Activated CD4-positive, alpha-beta T cell treated with anti-CD3 and anti-CD28 coated beads, Interleukin-2, amount 10 ng/mL, durations not matched to agents 7 days and 5 days (primary cell): Measurements from ENCODE around the gene NOM1. TPM values are rescaled to one million over a fixed set of nuclear protein-coding genes. Genes with fewer than 3 reads are reported as not detected.
"Not testable (repeated sequence)": the region's sequence is repeated elsewhere in the genome, so short reads cannot be mapped to it uniquely, and the experiment has no call there.

Experiments used
- CTCF ChIA-PET: fragments of 350-600 bp; sonication (Branson Sonifier 250); formaldehyde crosslinking; loops from one replicate; lab custom pipeline; 2021; ENCODE audit warnings: antibody characterized with exemption; lab: Charles Lee
- POLR2A ChIA-PET: fragments of 350-600 bp; sonication (Branson Sonifier 250); formaldehyde crosslinking; loops from one replicate; lab custom pipeline; 2021; ENCODE audit warnings: antibody characterized with exemption; lab: Charles Lee
- DNase-seq: peaks from one replicate; pipeline ENCODE4 v3.0.0-alpha.2; 2020
- H3K27ac Mint-ChIP-seq: one replicate; pipeline ENCODE4 v1.8.0; 2021; ENCODE audit warnings: mild to moderate bottlenecking, moderate library complexity, mixed read lengths
- H3K27me3 Mint-ChIP-seq: one replicate; pipeline ENCODE4 v1.8.0; 2021; ENCODE audit warnings: mixed read lengths
- H3K36me3 Mint-ChIP-seq: one replicate; pipeline ENCODE4 v1.8.0; 2021; ENCODE audit warnings: low read depth, mixed read lengths
- H3K4me1 Mint-ChIP-seq: one replicate; pipeline ENCODE4 v1.8.0; 2021; ENCODE audit warnings: mixed read lengths
- H3K4me3 Mint-ChIP-seq: one replicate; pipeline ENCODE4 v1.8.0; 2021; ENCODE audit warnings: mild to moderate bottlenecking, moderate library complexity, mixed read lengths
- H3K9me3 Mint-ChIP-seq: one replicate; pipeline ENCODE4 v1.8.0; 2021; ENCODE audit warnings: mixed read lengths
- total RNA-seq, 2 experiments: library from RNA; stranded (reverse); gene quantifications; one replicate each; pipeline ENCODE4 v1.2.3, GENCODE V29; 2021

Gene NOM1, protein sequence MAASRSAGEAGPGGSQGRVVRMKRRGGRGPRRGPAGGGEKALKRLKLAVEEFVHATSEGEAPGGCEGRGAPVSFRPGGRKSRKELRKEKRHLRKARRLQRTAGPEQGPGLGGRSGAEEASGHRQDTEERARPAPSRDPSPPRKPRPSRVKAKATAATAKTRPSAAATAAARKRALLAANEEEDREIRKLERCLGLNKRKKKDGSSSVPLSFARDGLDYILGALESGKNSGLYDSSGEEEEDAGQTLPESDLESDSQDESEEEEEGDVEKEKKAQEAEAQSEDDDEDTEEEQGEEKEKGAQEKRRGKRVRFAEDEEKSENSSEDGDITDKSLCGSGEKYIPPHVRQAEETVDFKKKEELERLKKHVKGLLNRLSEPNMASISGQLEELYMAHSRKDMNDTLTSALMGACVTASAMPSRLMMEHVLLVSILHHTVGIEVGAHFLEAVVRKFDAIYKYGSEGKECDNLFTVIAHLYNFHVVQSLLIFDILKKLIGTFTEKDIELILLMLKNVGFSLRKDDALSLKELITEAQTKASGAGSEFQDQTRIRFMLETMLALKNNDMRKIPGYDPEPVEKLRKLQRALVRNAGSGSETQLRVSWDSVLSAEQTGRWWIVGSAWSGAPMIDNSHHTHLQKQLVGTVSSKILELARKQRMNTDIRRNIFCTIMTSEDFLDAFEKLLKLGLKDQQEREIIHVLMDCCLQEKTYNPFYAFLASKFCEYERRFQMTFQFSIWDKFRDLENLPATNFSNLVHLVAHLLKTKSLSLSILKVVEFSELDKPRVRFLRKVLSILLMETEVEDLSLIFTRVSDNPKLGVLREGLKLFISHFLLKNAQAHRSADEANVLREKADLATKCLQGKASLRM
- 10 to 100 TPM; 27.2 to 28.6 TPM for total RNA-seq

DNA sequence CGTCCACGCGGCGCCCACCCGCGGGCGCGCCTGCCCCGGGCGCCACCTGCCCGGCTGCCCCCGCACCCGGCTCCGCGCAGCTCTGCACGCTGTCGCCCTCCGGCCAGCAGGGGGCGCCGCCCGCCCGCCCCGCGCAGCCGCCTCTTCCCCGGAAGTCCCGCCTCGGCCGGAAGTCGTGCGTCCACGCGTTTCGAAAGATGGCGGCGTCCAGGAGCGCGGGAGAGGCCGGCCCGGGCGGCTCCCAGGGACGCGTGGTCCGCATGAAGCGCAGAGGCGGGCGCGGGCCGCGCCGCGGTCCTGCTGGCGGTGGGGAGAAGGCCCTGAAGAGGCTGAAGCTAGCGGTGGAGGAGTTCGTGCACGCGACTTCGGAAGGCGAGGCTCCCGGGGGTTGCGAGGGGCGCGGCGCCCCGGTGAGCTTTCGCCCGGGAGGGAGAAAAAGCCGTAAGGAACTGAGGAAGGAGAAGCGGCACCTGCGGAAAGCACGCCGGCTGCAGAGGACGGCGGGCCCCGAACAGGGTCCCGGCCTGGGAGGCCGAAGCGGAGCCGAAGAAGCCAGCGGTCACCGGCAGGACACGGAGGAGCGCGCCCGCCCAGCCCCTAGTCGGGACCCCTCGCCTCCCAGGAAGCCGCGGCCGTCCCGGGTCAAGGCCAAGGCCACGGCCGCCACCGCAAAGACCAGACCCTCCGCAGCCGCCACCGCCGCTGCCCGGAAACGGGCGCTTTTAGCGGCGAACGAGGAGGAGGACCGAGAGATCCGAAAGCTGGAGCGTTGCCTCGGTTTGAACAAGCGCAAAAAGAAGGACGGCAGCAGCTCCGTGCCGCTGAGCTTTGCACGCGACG is at the start of gene NOM1:
TSS of gene NOM1 (plus strand) at position 172 of the 840 bp plus-strand sequence. CDS start at position 198, 26 bp downstream.
- Mint-ChIP-seq H3K4me3 (peak within 1 kb of the TSS; percentile 92), H3K27ac (peak within 1 kb of the TSS; percentile 89), H3K27me3 (peaks cover 18% of the 10 kb centered on the region), H3K4me1 (peaks cover 31% of the 10 kb centered on the region), H3K9me3 (no peaks in the 10 kb centered on the region), H3K36me3 (peaks cover 29% of the 10 kb centered on the region)
- ChIA-PET POLR2A (interaction anchor here (0.5 kb wide), 1 partner anchor 1272 kb away, joined by 3 read pairs; no protein-coding TSS in a partner anchor), CTCF (interaction anchor here (0.6 to 2.8 kb wide), 24 partner anchors 9 to 1155 kb away, joined by 3 to 21 read pairs (median 5); partner anchors contain the start of gene LMBR1)
- DNase-seq = peak; percentile 90

- DNase-seq, H3K36me3 Mint-ChIP-seq, POLR2A ChIA-PET, H3K9me3 Mint-ChIP-seq, H3K4me3 Mint-ChIP-seq, H3K27ac Mint-ChIP-seq: not testable (repeated sequence)
- H3K27me3 Mint-ChIP-seq = peaks cover 11% of the 10 kb centered on the region
- CTCF ChIA-PET = interaction anchor here (0.6 to 1.4 kb wide), 2 partner anchors 49 to 392 kb away, joined by 3 read pairs; no protein-coding TSS in a partner anchor
- H3K4me1 Mint-ChIP-seq = peaks cover 33% of the 10 kb centered on the region
These were observed 49.4 kb upstream of the NOM1 start for GRCh38 chr7:156900093-156900492.

- H3K9me3 Mint-ChIP-seq = peaks cover 2% of the 10 kb centered on the region
- ChIA-PET POLR2A (no interaction called here), CTCF (interaction anchor here (1.3 to 1.7 kb wide), 2 partner anchors 10 to 12 kb away, joined by 3 to 9 read pairs; partner anchors contain the start of gene LMBR1)
- H3K27ac Mint-ChIP-seq = peak overlapping the region; percentile 39
- no peak overlapping the region for H3K4me3 Mint-ChIP-seq
- peaks cover 11% of the 10 kb centered on the region for H3K27me3 Mint-ChIP-seq
- DNase-seq = peak; percentile 37
- no peaks in the 10 kb centered on the region for H3K36me3 Mint-ChIP-seq
- peaks cover 11% of the 10 kb centered on the region for H3K4me1 Mint-ChIP-seq
These were observed 46.1 kb upstream of the NOM1 start for GRCh38 chr7:156903232-156903909.

DNA sequence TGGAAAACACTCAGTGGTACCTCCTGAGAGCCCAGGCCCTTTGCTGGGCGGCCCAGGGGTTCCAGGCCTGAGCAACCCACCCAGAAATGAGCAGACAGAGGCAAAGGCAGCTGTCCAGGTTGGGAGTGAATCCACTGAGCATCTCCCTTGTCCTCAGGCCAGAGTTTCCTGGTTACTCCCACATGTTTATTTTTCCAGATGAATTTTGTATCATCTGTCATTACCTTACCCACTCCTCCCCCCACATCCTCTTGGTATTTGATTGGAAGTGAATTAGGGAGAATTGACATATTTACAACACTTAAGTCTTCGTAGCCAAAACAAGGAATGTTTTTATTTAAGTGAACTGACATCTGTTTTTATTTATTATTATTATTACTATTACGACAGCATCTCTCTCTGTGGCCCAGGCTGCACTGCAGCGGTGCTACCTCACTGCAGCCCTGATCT is 43.3 kb upstream of the NOM1 start:
- ChIA-PET CTCF (interaction anchor here (0.6 to 1.7 kb wide), 4 partner anchors 13 to 344 kb away, joined by 3 to 5 read pairs (median 4); partner anchors contain the start of genes LMBR1 and NOM1), POLR2A (no interaction called here)
- Mint-ChIP-seq H3K9me3 (no peaks in the 10 kb centered on the region), H3K27ac (no peak overlapping the region), H3K36me3 (peaks cover 2% of the 10 kb centered on the region), H3K4me1 (peaks cover 16% of the 10 kb centered on the region), H3K4me3 (no peak overlapping the region), H3K27me3 (peaks cover 6% of the 10 kb centered on the region)
- DNase-seq = no peak

- no peak for DNase-seq
- Mint-ChIP-seq H3K4me3 (no peak overlapping the region), H3K4me1 (peaks cover 16% of the 10 kb centered on the region), H3K27me3 (peaks cover 10% of the 10 kb centered on the region), H3K27ac (no peak overlapping the region), H3K9me3 (no peaks in the 10 kb centered on the region), H3K36me3 (peaks cover 6% of the 10 kb centered on the region)
- CTCF ChIA-PET = no interaction called here
- POLR2A ChIA-PET = no interaction called here
These were observed 41.9 kb upstream of the NOM1 start for GRCh38 chr7:156907656-156908055.

- H3K36me3 Mint-ChIP-seq, CTCF ChIA-PET, DNase-seq, H3K4me3 Mint-ChIP-seq, H3K27ac Mint-ChIP-seq, H3K4me1 Mint-ChIP-seq, H3K9me3 Mint-ChIP-seq, POLR2A ChIA-PET: not testable (repeated sequence)
- peaks cover 18% of the 10 kb centered on the region for H3K27me3 Mint-ChIP-seq
These were observed 39.8 kb upstream of the NOM1 start for GRCh38 chr7:156909574-156910252.

- no peak for DNase-seq
- Mint-ChIP-seq H3K4me3 (no peak overlapping the region), H3K36me3 (peaks cover 2% of the 10 kb centered on the region), H3K9me3 (no peaks in the 10 kb centered on the region), H3K4me1 (peaks cover 29% of the 10 kb centered on the region), H3K27me3 (peaks cover 29% of the 10 kb centered on the region), H3K27ac (no peak overlapping the region)
- POLR2A ChIA-PET = no interaction called here
- CTCF ChIA-PET = no interaction called here
These were observed 30.9 kb upstream of the NOM1 start for GRCh38 chr7:156918635-156919034.

DNA sequence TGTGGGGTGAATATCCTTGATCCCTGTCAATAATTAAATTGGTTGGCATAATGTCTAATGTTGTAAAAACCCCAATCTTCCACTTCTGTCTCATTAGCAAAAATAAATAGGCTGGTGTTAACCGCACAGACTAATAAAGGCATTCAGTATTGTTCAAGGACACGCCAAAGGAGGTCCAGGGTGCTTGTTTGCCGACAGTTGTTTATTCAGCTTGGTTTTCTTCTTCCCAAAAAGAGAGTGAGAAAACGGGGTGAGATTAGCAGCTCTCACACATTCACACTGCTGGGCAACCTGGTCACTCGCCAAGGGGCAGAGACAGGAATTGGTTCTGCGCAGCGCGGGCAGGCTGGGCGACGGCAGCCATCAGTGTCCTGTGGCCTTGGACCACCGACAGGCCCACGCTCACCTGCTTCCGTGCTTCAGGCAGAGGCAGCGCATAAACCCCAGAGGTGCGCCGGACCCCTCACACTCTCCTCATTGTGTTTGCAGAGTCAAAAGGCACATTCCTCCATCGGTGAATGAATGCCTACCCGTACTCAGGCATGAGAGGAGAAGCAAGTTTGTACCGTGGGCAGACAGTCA is 30.3 kb upstream of the NOM1 start:
- CTCF ChIA-PET = interaction anchor here (1.9 kb wide), 1 partner anchor 11 kb away, joined by 6 read pairs; no protein-coding TSS in a partner anchor
- POLR2A ChIA-PET = no interaction called here
- no peaks in the 10 kb centered on the region for H3K9me3 Mint-ChIP-seq
- peaks cover 29% of the 10 kb centered on the region for H3K27me3 Mint-ChIP-seq
- H3K36me3 Mint-ChIP-seq = peaks cover 2% of the 10 kb centered on the region
- no peak overlapping the region for H3K27ac Mint-ChIP-seq
- DNase-seq = no peak
- H3K4me3 Mint-ChIP-seq = no peak overlapping the region
- H3K4me1 Mint-ChIP-seq = peaks cover 33% of the 10 kb centered on the region

GRCh38 chr7:156920076-156920475 is 29.4 kb upstream of the NOM1 start:
- no peak overlapping the region for H3K27ac Mint-ChIP-seq
- no peaks in the 10 kb centered on the region for H3K9me3 Mint-ChIP-seq
- ChIA-PET POLR2A (no interaction called here), CTCF (interaction anchor here (1.5 to 1.9 kb wide), 2 partner anchors 10 to 27 kb away, joined by 4 to 6 read pairs; partner anchors contain the start of gene LMBR1)
- peaks cover 2% of the 10 kb centered on the region for H3K36me3 Mint-ChIP-seq
- peaks cover 33% of the 10 kb centered on the region for H3K27me3 Mint-ChIP-seq
- peaks cover 37% of the 10 kb centered on the region for H3K4me1 Mint-ChIP-seq
- no peak overlapping the region for H3K4me3 Mint-ChIP-seq
- DNase-seq = no peak

- H3K9me3 Mint-ChIP-seq, H3K4me3 Mint-ChIP-seq, H3K27ac Mint-ChIP-seq, DNase-seq, H3K36me3 Mint-ChIP-seq, POLR2A ChIA-PET: not testable (repeated sequence)
- H3K4me1 Mint-ChIP-seq = peaks cover 37% of the 10 kb centered on the region
- H3K27me3 Mint-ChIP-seq = peaks cover 35% of the 10 kb centered on the region
- CTCF ChIA-PET = interaction anchor here (1.5 to 1.9 kb wide), 2 partner anchors 9 to 27 kb away, joined by 4 to 6 read pairs; partner anchors contain the start of gene LMBR1
These were observed 28.8 kb upstream of the NOM1 start for GRCh38 chr7:156920487-156921373.
